Ecto neural progenitor cell (in vitro differentiated cells): ENCODE results near the gene SSTR3.

Experiments used
- DNase-seq: peaks from one replicate; pipeline ENCODE4 v3.0.0-alpha.2; 2018; ENCODE audit warnings: low spot score

Gene SSTR3

DNA sequence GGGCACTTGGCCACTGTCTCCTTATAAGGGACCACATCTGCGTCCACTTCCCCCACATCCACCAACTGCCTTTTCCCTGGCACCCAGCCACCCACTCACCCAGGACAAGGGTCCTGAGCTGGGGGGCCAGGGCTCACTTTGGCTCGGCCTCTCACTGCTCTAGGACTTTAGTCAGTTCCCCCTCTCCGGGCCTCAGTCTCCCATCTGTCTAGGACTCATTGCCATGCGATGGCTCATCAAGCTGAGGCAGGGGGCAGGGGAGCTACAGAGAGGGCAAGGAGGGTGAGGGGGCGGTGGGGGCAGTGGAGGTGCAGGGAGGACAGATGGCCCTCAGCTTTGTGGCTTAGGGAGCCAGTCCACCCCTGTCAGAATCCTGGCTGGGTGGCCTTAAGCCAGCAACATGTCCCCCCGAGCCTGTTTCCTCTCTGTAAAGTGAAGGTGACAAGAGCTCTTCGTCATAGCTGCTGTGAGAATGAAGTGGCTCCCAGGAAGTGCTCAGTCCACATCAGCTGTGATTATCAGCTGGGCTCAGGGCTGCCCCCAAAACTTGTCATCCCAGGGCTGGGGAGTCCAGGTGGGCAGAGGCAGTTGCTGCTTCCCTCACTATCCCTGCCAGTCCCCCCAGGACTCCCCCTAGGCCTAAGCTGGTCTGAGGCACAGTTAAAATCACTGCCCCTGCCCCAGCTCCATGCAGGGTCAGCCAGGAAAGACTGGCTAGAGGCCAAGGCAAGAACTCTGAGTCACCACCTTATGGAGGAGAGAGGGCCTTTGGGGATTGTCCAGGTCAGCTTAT is 16.9 kb upstream of the SSTR3 start:
- no peak for DNase-seq

DNA sequence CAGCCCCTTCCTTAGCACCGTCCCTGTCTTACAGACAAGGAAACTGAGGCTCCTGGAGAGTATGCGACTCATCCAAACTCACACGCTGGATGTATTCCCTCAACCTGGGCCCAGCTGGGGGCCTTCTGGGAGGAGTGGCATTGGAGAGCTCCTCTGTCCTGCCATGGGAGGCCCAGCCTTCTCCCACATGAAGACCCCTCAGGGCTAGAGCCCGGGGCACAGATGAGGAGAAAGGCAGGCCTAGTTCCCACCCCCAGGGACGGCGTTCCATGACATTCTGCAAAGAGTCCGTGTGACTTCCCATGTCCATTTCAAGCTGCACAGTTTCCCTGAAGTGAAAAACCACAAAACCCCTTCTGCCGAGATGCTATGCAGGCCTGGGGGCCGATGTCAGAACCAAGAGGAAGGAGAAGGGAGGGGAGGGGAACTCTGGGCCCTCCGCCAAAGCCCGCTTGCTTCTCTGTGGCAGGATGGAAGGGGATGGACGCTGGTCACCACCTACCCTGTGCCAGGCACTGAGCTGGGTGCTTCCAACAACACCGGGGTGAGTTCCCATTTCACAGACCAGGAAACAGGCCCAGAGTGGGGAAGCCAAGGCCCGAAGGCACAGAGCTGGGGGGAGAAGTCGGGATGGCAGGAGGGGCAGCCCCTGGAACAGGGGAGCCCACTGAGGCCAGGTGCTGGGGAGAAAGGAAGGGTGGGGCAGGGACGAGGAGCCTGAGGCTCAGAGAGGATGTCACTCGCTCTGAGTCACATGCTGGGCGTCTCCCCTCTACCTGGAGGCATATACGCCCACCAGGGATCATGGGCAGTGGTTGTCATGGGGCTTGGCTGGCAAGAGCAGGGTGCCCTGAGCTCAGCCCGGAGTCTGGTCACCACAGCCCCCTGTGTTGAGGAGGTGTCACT is 16.1 kb upstream of the SSTR3 start:
- no peak for DNase-seq

DNA sequence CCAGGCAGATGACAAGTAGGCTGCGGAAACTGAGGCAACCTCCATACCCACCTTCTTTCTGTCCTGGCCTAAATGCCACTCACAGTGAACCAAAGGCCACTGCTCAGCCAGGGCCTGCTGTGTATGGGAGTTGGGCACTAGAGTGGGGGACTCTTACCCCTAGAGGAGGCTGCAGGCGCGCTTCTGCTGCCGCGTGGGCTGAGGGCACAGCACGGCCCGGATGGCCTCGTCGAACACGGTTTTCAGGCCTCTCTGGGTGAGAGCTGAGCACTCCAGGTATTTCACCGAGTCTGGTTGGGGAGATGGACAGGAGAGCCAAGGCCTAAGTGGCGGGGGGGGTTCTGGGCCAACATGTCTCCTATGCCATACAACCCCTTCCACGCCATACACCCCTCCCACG is 14.2 kb upstream of the SSTR3 start:
- DNase-seq, result no peak

DNA sequence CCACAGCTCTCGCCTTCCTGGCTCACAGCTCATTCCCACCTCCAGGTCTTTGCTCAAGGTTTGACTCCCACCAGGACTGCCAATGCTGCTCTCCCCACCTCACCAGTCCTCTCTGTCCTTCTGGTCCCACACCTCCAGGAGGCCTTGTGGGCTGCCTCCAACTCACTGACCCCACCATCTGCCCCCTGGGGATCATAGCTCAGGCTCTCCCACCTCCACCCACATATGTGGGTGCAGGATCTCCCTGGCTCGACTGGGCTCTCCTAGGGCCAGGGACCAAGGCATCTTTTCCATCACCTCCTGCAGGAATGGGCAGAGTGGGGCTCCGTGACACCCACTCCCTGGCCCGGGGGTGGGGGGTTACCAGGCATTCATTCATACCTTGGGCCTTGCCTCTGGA is 13.8 kb upstream of the SSTR3 start:
- no peak for DNase-seq

DNA sequence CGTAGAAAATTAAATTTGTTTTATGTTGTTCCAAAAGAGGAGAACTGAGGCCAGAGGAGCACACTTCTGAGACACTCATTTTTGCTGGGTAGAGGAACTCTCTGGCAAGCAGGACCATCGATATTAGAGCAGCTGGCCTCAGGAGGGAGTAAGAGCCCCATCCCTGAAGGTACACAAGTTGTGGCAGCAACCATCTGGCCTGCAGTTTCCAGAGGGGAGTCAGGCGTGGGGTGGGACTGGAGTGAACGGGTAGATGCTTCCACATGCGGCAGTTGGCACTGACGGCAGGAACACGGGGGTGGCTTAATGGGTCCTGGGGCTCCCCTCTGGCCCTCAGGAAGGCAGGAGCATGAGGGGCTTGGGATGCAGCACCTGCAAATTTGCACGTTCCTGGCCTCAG is 13.2 kb upstream of the SSTR3 start:
- no peak for DNase-seq

DNA sequence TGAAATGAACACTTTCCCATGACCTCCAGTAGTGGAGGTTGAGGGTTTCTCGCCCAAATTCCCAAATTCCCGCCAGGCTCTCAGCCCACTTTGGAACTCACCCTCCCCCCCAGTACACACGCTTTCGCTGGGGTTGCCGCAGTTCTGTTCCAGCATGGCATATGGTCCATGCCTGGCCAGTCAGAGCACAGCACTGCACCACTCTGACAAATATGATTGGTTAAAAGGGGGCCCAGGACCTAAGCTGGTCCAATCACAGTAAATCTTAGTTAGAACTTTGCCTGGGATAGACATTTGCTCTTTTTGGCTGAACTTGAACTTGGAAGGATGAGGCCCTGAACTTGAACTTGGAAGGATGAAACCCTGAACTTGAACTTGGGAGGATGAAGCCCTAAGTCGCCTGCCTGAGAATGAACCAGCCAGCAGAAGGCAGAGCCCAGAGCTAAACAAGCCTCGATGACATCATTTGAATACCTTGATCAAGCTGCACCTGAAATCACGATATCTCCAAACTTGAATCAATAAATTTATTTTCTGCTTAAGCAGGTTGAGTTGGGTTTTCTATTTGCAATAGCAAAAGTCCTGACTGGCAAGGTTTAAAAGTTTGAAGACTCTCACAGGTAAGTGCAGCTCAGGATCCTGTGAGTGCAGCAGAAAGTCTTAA is 12.6 kb upstream of the SSTR3 start:
- DNase-seq, result no peak

DNA sequence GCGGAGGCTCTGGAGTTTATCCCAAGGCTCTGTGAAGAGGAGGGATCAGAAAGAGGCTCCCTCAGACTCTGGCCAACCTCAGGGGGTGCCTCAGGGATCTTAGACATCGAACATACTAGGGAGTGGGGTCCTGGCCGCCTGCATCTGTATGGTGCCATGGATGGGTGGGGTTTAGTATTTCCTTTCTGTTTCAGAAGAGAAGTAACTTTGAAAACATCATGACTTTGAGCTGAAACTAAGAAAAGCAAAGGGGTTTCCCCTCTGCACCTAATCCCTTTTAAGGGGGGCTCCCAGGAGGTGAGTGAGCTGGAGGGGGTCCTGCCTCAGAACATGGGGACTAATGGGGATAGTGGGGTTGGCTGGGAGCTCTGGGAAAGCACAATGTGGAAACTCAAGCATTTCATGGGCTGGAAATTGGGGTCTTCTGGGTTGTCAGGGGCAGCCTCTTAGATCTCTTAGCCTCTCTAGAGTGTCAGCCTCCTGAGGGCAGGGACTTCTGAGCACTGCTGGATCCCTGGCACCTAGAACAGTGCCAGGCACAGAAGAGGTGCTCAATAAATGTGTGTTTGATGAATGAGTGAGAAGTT is 11.8 kb upstream of the SSTR3 start:
- no peak for DNase-seq

DNA sequence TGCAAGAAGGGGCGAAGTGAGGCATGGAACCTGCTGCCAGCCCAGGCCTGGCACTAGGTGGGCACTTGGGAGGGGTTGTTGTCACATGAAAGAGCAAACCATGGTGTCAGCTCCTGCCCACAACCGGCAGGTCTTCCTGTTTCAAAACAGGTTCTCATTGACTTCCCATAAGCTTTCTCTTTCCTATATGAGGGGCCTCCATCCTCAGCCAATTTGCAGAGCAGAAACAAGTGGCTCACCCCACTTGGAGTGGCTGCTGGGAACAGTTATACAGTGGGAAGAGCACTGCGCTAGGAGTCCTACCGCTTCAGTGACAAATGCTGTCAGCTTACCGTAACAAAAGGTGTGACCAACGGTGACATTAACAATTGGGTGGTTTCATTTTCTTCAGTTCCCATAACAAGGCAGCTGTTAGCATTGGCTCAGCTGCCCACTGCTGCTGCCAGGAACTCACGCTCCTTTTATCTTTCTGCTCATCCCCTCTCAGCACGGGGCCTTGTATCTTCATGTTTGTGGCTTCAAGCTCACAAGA is 10.2 kb upstream of the SSTR3 start:
- no peak for DNase-seq

DNA sequence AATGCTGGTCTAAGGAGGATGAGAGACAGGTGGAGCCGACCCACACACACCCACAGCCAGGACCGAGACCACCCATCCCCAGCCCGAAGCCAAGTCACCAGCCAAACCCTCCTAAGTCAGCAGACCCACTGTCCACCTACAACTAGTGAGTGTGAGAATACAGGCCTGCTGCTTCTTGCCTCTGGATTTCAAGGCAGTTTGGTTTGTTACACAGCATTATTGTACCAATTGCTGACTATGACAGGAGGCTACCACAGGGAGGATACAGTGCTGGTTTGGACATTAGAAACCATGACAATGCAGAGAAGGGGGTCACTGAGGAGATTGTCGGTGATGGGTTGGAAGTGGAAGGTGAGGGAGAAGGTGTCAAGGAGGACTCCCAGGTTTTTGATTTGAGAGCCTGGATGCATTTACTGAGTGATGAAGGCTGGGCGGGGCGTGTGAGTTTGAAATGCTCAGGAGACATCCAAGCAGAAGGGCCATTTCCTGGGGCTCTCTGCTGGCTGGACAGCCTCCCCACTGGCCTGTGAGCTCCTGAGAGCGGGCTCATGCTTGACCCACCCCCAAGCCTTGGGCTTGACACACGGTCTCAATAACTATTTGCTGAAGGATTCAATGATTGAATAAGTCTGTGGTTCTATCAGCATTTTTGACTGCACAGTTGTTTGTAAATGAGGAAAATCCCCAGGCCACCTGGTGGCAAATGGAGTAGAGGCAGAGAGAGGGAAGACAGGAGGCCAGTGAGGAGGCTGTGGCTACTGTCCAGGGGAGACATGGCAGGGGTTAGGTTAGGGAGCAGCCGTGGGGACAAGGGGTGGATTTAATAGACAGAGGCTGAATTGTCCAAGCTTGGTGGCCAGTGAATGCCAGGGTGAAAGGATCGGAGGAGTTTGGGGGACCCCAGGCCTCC is 9.4 kb upstream of the SSTR3 start:
- no peak for DNase-seq

DNA sequence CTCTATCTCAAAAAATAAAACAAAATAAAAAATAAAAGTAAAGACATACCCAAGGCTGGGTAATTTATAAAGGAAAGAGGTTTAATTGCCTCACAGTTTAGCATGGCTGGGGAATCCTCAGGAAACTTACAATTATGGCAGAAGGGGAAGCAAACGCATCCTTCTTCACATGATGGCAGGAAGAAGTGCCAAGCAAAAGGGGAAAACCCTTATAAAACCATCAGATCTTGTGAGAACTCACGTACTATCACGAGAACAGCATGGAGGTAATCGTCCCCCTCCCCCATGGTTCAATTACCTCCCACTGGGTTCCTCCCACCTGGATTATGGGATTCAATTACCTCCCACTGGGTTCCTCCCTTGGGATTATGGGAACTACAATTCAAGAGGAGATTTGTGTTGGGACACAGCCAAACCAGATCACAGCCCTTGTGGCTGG is 8.3 kb upstream of the SSTR3 start:
- no peak for DNase-seq

DNA sequence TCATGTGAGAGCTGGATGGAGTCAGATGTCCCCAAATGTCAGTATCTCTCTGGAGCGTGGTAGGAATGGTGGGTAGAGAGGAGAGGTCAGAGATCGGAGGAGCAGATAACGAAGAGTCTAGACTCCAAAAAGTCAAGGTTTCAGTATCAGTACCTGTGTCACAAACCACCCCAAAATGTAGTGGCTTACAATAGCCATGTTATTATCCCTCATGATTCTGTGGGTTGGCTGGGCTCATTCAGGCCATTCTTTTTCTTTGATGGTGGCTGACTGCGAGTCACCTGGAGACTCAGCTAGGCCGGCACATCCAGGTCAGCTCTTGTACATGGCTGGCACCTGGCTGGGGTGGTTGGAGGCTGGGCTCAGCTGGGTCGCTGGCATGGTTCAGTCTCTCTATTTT is 7.3 kb upstream of the SSTR3 start:
- DNase-seq, result no peak

DNA sequence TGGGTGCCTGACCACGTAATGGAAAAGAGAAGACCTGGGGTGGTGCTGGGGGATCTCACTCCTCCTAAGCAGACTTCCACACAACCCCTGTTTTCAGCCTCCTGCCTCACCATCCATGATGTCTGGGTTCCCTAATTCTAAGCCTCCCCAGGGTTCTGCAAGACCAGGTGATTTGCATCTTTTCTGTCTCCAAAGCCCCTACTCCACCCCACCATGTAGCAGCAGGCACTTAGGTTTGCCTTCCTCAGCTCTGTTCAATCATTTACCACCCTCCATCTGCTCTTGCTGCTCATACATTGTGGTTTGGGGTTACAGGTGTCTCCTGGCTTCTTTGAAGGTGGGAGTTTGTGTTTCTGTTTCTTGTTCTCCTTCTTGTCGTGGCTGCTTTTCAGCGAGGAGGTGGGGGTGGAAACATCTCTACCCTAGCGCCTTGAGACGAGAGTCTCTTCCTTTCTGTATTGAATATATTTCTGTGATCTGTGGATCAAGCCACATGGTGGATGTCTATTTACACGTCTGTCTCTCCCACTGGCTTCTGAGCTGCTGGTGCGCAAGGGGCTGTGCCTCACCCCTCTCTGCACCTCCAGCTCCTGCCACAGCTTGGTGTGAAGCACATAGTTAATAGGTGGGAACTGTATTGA is 6.6 kb upstream of the SSTR3 start:
- DNase-seq, result no peak

DNA sequence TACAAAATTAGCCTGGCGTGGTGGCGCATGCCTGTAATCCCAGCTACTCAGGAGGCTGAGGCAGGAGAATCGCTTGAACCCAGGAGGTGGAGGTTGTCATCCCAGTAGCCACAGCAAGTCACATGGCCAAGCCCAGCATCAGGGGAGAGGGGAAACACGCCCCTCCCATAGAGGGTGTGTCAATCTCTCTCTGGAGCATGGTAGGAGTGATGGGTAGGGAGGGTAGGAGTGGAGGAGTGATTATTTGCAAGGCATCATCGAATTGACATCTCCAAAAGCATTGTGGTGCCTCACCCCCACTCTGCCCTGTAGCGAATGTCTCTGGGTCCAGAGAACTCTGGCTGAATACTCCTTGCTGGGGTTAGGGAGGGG is 6.1 kb upstream of the SSTR3 start:
- no peak for DNase-seq

DNA sequence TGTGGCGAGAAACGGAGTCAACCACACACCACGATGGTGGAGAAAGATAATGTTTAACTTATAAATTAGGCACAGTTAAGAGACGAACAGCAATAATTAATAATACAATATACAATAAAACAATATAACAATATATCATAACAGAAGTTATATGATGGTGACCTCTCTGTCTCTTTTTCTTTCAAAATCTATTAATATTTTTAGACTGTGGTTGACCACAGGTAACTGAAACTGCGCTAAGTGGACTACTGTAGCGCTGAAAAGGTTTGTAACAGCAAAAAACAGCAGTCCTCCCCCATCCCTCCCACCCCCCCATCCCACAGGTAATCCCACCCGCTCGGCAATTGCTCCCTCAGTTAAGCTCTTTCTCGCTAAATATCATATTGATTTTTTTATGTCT is 3.6 kb upstream of the SSTR3 start:
- DNase-seq, result no peak

DNA sequence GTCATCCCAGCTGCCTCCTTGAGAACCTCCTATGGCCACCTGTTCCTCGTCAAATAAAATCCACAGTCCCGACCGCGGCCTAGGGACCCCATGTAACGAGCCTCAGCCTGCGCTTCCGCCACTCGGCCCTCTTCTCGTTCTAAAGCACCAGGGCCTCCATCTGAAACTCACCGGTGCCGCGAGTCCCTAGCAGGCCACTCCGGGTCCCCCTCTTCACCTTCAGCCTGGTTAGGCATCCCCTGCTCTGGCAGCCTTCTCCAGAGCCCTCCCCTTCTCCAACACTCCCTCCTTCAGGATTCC is 2.4 kb upstream of the SSTR3 start:
- DNase-seq, result no peak

DNA sequence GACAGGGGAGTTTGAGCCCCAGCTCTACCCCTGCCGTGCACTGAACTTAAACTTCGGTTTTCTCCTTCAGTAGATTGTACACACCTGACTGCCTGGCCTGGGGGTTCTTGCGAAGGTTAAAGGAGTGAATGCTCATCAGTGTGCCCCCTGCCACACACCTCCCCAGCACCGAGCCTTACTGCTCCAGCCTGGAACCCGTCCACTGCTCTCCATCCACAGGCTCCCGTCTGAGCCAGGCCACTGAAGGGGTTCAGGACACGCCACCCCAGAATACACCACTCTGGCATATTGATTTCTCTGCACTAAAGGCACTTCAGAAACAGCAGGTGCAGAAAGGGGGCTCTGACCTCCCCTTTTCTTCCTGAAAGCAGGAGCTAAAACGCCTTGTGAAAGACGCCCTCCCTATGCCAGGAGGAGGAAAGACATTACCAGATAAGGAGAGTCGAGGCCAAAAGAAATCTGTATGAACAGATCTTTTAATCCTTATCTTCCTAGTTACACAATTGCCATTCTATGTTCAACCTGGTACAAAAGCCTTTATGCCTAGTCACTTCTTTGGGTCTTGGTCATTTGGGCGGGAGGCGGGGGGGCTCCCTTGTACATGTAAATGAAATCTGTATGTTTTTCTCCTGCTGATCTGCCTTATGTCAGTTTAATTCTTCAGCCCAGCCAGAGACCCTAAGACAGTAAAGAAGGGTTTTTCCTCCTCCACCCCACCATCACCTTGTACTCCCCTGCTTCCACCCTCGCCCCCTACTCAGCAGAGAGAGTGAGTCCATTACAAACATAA is 1.9 kb upstream of the SSTR3 start:
- DNase-seq, result no peak

DNA sequence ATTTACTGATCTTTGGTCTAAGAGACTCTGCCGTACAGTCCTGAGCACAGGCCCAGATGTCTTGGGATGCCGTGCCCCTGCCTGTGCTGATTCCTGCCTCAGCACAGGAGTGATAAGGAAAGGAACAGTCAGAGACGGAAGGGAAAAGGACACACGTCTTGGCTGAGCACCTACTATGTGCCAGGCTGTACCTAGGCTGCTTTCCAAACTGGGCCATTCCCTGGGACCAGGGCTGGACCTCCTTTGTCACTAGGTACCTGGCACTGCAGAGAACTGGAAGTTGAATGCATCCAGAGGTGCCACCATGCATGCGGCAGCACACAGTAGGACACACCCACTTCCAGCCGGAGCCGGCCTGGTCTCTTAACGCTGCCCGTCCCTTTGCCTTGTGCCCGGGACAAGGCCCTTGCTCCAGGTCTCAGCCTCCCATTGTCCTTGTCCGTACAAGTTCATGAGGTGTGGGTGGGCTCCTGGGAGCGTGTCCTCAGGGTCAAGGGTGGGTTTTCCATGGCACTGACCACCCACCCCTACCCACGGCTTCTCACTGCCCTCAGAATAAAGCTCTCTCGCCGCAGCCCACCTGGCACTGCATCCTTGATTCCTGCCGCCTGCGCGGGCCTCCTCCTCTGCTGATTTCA is 1.1 kb upstream of the SSTR3 start:
- DNase-seq, result no peak

DNA sequence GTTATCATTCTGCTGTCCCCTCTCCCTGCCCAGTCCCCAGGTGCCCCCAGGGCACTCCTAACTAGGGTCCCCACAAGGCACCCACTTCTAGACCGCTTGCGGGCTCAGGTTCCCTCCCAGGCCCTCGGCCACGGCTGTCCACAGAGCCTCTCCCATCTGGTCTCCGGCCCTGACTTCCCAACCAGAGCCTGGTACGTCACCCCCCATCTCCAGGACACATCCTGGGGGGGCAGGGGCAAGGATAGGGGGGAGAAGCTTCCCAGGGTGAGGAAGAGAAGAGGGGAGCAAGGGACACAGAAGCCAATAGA is 457 bp downstream of the SSTR3 start:
- no peak for DNase-seq

DNA sequence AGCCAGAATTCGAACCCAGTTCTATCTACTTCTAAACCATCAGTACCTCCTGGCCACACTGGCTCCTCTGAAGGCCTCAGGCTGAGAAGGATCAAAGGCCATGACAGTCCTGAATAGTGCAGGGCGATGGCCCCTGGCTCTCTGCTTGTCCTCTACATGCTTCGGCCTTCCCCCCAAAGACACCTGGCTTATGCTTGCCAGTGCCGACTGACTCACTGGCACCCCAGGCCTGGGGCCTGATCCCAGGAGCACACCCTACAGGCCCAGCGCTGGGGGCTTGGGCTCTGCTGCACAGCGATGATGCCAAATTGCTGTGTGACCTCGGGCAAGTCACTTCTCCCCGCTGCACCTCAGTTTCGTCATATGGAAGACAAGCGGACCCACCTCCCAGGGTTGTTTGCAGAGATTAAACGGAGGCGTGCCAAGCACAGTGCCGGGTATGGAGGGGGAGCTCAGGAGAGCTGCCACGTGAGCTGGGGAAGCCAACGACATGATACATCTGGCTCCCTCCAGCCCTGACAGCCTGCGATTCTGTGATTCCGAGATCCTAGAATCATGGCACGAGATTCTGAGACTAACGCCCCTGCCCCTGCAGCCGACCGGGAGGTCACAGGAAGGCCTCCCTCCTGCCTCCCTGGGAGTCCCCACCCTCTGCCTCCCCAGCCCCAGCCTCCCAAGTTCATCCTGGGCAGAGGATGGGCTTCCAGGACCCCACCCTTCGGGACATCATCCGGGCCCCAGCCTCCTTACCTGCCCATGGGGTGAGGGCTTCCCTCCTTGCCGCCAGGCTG is 1.0 kb downstream of the SSTR3 start:
- no peak for DNase-seq
